Bone marrow (tissue), 2 donors: ENCODE measurements around the gene RIMBP2.

ENCODE experiments used
- DNase-seq, 2 donors: peaks; one replicate each; lab custom pipeline; 2025; lab: John Stamatoyannopoulos, UW

RIMBP2 gene

GRCh38 chr12:130366159-130366558, 349.9 kb downstream of the RIMBP2 start:
- DNase-seq: no peak

DNA sequence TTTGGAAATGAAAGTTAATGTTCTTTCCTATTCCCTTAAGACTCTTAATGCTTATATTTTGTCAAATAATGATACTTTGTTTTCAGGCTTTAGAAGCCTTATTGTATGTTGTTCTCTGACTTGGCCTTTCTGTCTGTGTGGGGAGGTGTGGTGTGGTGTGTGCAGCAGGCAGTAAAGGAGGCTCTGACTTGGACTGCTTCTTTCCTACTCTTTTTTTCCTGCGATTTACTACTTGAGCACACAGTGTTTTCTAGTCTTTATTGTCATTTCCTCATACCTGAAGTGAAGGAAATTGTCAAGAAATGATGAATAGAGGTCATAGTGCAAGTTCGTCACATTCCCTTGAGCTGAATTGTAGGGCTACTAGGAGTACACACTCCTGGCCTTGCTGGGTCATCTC, 351.5 kb downstream of the RIMBP2 start:
- DNase-seq: no peak

DNA sequence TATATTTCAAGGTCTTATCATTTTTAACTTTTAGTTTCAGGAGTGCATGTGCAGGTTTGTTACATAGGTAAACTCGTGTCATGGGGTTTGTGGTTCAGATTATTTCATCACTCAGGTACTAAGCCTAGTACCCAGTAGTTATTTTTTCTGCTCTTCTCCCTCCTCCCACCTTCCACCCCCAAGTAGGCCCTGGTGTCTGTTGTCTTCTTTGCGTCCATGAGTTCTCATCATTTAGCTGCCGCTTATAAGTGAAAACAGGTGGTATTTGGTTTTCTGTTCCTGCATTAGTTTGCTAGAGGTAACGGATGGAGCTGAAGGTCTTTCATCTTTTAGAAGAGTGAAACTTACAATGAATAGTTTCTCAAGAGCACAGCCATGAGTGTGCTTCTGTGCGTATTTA, 354.0 kb downstream of the RIMBP2 start:
- no peak for DNase-seq

- DNase-seq: no peak
Observed at GRCh38 chr12:130357729-130358330, 358.3 kb downstream of the RIMBP2 start.

DNA sequence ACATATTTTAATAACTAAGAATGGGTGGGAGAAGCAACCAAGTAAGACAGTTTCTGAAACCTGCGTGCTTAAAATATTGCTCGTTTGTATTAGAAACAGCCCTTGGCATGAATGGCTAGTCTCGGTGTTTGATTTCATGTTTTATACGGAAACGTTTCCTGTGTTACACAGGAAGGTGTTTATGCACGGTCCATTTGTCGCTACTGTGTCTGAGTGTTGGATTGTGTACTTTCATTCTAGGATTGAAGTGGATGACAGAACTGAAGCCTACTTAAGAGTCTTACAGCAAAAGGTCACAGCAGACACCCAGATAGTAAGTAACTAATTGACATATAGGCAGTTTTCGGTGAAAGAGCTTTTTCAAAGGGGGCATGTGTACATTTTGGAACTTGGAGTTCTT, 358.9 kb downstream of the RIMBP2 start:
- no peak for DNase-seq

- DNase-seq: no peak
Observed at GRCh38 chr12:130356222-130356621, 359.9 kb downstream of the RIMBP2 start.

DNA sequence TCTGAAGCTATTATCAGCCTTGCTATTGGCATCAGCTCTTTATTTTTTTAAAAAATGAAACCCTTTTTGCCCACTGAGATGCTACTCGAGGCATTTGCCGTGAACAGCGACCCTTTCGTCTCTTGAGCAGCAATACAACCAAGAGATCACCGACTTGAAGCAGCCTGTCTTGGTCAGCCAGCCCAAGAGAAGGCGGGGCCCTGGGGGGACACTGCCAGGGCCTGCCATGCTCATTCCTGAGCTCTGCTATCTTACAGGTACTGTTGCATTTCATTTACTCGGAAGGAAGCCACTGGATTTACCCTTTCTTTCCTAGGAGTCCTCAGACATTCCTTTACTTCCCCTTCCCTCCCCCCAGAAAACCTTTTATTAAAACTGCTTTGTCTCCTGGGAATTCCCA, 361.7 kb downstream of the RIMBP2 start:
- no peak for DNase-seq

DNA sequence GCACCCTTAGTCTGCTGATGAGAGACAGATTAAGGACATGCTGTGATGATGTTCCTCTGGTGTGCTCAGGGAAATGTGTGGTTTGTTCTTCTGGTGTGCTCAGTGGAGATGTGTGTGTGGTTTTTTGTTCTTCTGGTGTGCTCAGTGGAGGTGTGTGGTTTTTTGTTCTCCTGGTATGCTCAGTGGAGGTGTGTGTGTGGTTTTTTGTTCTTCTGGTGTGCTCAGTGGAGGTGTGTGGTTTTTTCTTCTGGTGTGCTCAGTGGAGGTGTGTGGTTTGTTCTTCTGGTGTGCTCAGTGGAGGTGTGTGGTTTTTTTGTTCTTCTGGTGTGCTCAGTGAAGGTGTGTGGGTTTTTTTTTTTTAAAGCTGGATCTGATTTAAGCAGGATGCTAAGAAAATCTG, 363.0 kb downstream of the RIMBP2 start:
- no peak for DNase-seq

DNA sequence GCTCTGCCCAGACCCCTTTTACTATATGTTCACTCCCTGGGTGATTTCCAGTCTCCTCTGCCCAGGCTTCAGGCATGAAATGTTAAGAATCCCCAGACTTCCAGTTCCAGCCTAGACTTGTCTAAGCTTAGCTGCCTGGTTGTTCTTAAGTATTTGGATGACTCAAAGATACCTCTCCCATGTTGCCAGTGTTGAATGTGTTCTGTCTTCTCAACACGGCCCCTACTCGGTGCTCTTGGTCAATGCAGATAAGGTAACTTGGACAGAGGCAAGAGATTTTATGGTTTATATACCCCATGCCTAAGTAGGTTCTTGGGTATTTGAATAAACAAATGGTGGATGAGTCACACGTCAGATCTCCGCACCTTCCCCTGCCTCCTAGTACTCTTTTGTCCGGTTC, 364.8 kb downstream of the RIMBP2 start:
- no peak for DNase-seq

- DNase-seq: no peak
Observed at GRCh38 chr12:130350715-130351114, 365.4 kb downstream of the RIMBP2 start.

- no peak for DNase-seq
Observed at GRCh38 chr12:130347588-130347987, 368.5 kb downstream of the RIMBP2 start.
